Measurements from ENCODE around the gene INTS11.
A peak's percentile ranks its signal among the peaks of the same experiment; 100 is the strongest.

INTS11 gene

GRCh38 chr1:1296070-1297061, 28.1 kb downstream of the INTS11 start:
- DNase-seq: no peak

DNA sequence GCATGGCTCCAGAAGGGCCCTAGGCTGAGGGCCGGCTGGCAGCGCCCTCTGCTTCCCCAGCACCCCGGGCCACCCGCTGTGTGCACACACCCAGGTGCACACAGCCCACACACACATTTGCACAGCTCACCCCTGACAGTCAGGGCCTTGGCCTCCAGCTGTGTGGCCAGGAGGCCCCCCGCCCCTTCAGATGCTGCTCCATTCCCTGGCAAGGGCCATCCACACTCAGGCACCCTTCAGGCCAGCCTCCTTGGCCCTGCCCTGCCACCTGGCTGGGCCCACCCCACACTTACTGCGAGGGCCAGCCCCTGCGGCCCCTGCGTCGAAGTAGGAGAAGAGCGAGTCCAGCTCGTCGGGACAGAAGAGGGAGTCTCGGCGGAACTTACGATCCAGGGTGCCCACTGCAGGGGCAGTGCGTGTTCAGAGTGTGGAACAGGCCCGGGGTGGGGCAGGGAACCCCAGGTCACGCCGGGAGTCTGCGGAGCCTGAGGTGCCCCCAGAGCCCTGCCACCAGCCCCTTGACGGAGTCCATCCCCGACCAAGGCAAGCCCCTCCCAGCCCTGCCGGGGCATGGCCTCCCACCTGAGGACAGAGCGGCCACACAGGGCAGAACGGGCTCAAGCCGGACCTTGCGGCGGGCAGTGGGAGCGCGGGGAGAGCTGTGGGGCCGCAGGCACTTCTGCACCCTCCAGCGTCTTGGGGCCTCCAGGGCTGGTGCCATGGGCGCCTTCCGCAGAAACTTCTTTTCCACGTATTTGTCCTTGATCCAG, 29.1 kb downstream of the INTS11 start:
- DNase-seq: no peak

DNA sequence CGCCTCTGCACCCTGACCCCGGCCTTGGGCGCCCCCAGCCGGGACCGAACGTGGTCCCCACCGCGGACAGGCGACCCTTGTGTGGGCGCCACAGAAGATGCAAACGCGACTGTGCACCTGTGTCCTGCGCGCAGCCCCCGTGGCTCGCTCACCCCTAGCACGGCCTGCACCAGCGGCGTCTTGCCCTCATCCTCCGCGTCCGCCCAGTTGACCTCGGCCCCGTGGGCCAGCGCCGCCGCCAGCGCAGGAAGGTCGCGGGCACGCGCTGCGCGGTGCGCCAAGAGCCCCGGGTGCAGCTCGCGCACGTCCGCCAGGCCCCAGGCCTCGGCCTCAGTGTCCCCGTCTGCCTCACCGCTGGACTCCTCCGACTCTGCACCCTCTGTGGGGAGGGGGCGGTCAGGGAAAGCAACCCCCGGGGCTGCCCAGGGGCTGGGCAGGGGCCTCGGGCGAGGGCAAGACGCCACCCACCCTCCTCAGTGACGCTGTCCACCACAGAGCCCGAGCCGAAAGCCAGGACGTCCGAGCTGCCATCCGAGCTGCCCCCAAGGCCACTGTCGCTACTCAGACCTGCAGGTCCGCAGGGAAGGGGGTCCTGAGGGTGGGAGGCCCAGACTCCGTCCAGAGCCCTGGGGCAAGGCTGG, 30.1 kb downstream of the INTS11 start:
- no peak for DNase-seq

DNA sequence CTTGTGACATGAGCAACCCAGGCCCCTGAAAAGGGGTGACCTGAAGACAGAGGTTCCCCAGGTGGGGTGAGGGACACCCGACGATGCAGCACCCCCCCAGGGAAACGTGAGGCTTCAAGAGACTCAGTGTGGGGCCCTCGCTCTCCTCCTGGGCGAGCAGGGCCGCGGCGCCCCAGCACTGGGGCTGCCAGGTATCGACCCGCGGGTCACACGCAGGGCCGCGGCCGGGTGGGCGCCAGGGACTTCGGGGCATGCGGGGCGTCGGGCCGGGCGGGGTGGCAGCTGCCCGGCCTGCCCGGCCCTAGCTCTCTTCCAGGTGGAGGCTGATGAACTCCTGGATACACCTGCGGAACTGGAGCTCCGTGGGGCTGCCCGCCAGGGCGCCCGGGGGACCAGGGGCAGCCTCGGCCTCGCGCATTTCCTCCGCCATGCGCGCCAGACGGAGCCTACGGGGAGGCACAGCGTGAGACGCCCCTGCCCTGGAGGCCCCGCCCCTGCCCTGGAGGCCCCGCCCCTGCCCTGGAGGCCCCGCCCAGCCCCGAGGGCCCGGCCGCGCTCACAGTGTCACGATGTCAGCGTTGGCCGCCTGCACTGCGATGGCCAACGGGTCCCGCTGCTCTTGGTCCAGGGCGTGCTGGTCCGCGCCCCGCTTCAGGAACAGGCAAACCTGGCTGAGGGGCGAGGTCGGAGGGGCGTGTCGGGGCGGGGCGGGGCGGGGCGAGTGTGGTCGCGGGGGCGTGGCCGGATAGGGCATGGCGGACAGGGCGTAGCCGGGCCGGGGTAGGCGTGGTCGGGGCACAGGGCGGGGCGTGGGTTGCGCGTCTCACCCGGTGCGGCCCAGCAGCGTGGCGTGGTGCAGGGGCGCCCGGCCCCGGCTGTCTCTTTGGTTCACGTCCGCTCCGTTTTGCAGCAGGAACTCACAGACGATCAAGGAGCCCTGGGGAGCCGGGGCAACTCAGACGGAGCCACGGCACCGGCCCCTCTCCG, 30.9 kb downstream of the INTS11 start:
- no peak for DNase-seq

- DNase-seq: no peak
These were observed 31.6 kb downstream of the INTS11 start for GRCh38 chr1:1292851-1293250.

DNA sequence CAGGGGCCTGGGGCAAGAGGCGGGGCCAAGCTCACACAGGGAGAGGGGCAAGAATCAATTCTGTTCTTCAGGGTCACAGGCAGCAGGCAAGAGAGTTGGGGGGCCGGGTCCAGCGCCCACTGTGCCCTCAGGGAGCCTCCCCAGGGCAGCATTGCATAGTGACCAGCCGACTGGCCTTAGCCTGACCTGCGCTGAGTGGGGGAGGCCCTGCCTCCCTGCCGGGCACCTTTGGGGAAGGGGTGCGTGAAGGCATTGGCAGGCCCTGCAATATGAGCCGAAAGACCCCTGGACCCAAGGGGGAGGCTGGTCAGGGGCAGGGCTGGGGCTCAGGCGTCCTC, 32.0 kb downstream of the INTS11 start:
- DNase-seq: no peak

- DNase-seq: peak; percentile 60
These were observed 32.7 kb downstream of the INTS11 start for GRCh38 chr1:1291548-1292441.

DNA sequence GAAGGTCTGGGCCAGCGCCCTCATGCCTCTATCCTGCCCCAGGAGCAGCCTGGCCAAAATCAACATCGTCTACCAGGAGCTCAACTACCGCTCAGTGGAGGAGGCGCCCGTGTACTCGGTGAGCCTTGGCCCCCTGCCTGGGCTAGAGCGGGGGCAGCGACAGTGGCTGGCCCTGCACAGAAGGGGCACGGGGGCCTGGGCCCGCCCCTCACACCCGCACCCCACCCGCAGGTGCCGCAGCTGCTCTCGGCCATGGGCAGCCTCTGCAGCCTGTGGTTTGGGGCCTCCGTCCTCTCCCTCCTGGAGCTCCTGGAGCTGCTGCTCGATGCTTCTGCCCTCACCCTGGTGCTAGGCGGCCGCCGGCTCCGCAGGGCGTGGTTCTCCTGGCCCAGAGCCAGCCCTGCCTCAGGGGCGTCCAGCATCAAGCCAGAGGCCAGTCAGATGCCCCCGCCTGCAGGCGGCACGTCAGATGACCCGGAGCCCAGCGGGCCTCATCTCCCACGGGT, 33.4 kb downstream of the INTS11 start:
- no peak for DNase-seq

GRCh38 chr1:1290238-1290731, 34.2 kb downstream of the INTS11 start:
- peak; percentile 44 for DNase-seq

DNA sequence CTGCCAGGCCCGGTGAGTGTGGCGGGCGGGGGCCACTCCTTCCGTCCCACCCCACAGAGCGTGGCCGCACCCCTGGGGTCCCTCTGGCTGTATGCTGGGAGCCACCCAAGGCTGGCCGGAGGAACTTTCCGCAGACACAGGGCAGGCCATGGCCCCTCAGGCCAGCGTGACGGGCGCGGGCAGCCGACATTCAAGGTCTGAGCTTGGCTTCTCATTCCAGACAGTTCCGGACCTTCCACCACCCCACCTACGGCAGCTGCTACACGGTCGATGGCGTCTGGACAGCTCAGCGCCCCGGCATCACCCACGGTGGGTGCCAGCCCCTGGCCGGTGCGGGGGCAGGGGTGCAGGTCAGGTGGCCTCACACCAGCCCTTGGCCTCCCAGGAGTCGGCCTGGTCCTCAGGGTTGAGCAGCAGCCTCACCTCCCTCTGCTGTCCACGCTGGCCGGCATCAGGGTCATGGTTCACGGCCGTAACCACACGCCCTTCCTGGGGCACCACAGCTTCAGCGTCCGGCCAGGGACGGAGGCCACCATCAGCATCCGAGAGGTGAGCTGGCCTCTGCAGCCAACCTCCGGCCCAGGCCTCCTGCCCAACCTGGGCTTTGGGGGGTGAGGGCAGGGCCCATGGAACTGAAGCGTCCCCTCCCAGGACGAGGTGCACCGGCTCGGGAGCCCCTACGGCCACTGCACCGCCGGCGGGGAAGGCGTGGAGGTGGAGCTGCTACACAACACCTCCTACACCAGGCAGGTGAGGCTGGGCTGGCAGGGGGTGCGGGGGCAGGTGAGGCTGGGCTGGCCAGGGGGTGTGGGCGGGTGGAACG, 37.0 kb downstream of the INTS11 start:
- DNase-seq: no peak

DNA sequence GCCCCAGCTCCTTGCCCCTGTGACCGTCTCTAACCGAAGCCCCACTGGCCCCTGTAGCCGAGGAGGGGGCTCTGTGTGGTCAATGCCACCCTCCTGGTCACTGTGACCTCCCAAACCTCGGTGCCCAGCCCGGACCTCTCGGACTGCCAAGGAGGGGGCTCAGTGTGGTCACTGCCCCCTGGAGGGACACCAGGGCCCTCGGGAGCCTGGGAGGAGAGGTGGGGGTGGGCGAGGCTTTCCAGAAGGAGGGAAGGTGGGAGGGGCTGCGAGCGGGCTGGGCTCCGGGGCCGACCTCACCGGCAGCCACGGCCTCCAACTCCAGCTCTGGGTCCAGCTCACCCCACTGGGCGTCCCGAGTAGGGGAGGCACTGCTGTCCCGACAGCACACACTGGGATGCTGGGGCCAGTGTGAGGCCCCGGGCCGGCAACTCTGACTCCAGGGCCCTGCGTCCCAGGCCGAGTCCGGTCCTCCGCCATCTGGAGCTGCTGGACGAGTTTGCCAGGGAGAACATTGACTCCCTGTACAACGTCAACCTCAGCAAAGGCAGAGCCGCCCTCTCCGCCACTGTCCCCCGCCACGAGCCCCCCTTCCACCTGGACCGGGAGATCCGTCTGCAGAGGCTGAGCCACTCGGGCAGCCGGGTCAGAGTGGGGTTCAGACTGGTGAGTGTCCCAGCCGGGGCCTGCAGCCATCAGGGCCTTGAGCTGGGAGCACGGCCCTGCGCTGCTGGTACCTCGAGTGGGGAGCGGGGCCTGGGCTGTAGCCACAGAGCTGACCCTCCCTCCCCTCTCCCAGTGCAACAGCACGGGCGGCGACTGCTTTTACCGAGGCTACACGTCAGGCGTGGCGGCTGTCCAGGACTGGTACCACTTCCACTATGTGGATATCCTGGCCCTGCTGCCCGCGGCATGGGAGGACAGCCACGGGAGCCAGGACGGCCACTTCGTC, 37.9 kb downstream of the INTS11 start:
- DNase-seq: no peak

DNA sequence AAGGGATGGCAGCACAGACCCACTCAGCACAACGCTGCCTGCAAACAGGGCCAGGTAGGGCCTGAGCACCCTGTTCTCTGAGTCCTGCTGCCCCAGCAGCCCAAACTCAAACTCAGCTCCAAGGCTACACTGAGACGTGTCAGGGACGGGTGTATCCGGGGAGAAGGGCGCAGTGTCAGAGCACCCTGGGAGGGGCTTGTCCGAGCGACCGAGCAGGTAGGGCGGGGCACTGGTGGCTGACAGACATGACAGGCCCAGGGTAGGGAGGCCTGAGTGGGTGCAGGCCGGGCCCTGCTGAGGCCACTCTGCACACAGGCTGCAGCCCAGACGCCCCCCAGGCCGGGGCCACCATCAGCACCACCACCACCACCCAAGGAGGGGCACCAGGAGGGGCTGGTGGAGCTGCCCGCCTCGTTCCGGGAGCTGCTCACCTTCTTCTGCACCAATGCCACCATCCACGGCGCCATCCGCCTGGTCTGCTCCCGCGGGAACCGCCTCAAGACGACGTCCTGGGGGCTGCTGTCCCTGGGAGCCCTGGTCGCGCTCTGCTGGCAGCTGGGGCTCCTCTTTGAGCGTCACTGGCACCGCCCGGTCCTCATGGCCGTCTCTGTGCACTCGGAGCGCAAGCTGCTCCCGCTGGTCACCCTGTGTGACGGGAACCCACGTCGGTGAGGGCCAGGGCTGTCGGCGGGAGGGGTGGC, 38.7 kb downstream of the INTS11 start:
- no peak for DNase-seq

DNA sequence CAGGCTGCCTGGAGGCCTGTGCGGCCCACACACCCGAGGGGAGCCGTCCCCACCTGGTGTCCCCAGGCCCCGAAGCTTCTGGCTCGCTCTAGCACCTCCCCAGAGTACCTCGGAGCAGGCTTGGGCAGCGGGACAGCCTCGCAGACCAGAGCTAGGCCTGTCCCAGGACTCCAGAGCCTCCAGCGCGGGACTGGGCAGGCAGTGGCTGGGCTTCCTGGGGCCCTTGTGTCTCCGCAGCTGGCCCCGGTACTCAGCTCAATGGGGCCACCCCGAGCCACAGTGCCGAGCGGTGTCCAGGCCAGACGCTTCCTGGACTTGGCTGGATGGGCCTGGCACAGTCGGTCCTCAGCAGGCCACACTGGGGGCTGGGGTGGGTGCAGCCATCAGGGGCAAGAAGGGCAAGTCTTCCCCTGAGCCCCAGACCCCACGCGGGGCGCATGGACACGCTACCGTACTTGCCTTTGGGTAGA, 39.3 kb downstream of the INTS11 start:
- no peak for DNase-seq

- DNase-seq: no peak
These were observed 40.0 kb downstream of the INTS11 start for GRCh38 chr1:1284221-1285101.

GRCh38 chr1:1283821-1284220, 40.6 kb downstream of the INTS11 start:
- no peak for DNase-seq

GRCh38 chr1:1282998-1283397, 41.5 kb downstream of the INTS11 start:
- no peak for DNase-seq
